Thoracic aorta (tissue), 2 donors: ENCODE results near the gene SCARF1. TPM values are rescaled to one million over a fixed set of nuclear protein-coding genes. Genes with fewer than 3 reads are reported as not detected.
"Not testable (repeated sequence)": the region's sequence is repeated elsewhere in the genome, so short reads cannot be mapped to it uniquely, and the experiment has no call there.

Source experiments
- ATAC-seq: fragments of 150-250 bp; one replicate; pipeline ENCODE4 v1.8.0; 2017; ENCODE audit warnings: low read depth; ENCODE audit not compliant: insufficient number of reproducible peaks, low FRiP score
- DNase-seq: peaks from one replicate; pipeline ENCODE4 v3.0.0-alpha.2; 2020; ENCODE audit warnings: low spot score
- H3K27ac ChIP-seq, 2 donors: fragments of 200-600 bp; sonication (generic); 1 replicate in 1 of 2; 2 replicates in 1 of 2; pipeline ENCODE4 v1.5.1; 2016; ENCODE audit warnings: mild to moderate bottlenecking in 2 of 2, moderate library complexity in 2 of 2
- H3K27me3 ChIP-seq: fragments of 200-600 bp; sonication (generic); replicated peaks from 2 replicates; pipeline ENCODE4 v1.6.0; 2016; ENCODE audit warnings: mild to moderate bottlenecking; ENCODE audit not compliant: insufficient read depth
- H3K36me3 ChIP-seq: fragments of 200-600 bp; sonication (generic); one replicate; pipeline ENCODE4 v1.5.1; 2016
- H3K4me1 ChIP-seq, 2 donors: fragments of 200-600 bp; sonication (generic); 1 replicate in 1 of 2; 2 replicates in 1 of 2; pipeline versions ENCODE4 v1.5.1 to v1.6.0; 2016; ENCODE audit warnings: low read depth in 2 of 2, mild to moderate bottlenecking in 1 of 2; ENCODE audit not compliant: control insufficient read depth in 1 of 2
- H3K4me3 ChIP-seq: fragments of 200-600 bp; sonication (generic); 2 replicates; pipeline ENCODE4 v1.5.1; 2016; ENCODE audit warnings: mild to moderate bottlenecking
- H3K9me3 ChIP-seq: fragments of 200-600 bp; sonication (generic); 2 replicates; pipeline ENCODE4 v1.5.1; 2016
- CTCF ChIP-seq: fragments of 200-600 bp; sonication (generic); IDR thresholded peaks from one replicate; pipeline ENCODE4 v1.5.1; 2019; ENCODE audit warnings: antibody characterized with exemption
- total RNA-seq, 2 donors: library from RNA; depleted of rRNA; stranded (reverse); fragments of >200 nt; gene quantifications; one replicate each; pipeline versions ENCODE4 v1.1.0 to v1.2.3, GENCODE V29; 2016

The SCARF1 gene
- total RNA-seq, 2 donors from 2014 or later: 17.6 to 19.1 TPM

GRCh38 chr17:1661045-1661444, 15.5 kb upstream of the SCARF1 start:
- H3K4me1 ChIP-seq: no peaks in the 10 kb centered on the region
- H3K4me3 ChIP-seq: no peak overlapping the region
- H3K27ac ChIP-seq: no peak overlapping the region
- H3K9me3 ChIP-seq: no peaks in the 10 kb centered on the region
- no peak for DNase-seq
- no peak for TF ChIP-seq CTCF
- no peaks in the 10 kb centered on the region for H3K27me3 ChIP-seq
- peaks cover 82% of the 10 kb centered on the region for H3K36me3 ChIP-seq
- ATAC-seq: no peak

- Histone ChIP-seq H3K4me3 (no peak overlapping the region), H3K36me3 (peaks cover 96% of the 10 kb centered on the region), H3K27me3 (no peaks in the 10 kb centered on the region), H3K4me1 (no peaks in the 10 kb centered on the region), H3K27ac (no peak overlapping the region), H3K9me3 (no peaks in the 10 kb centered on the region)
- no peak for TF ChIP-seq CTCF
- DNase-seq (no peak), ATAC-seq (no peak)
Measured at GRCh38 chr17:1658100-1658499, 12.6 kb upstream of the SCARF1 start.

GRCh38 chr17:1653735-1654134, 8.2 kb upstream of the SCARF1 start:
- H3K27me3 ChIP-seq: no peaks in the 10 kb centered on the region
- no peak for DNase-seq
- H3K27ac ChIP-seq: peak overlapping the region in 1 of 2 donors; percentile 20
- H3K4me3 ChIP-seq: no peak overlapping the region
- no peak for ATAC-seq
- no peaks in the 10 kb centered on the region for H3K9me3 ChIP-seq
- peaks cover 8 to 14% of the 10 kb centered on the region in 2 donors for H3K4me1 ChIP-seq
- TF ChIP-seq CTCF: no peak
- H3K36me3 ChIP-seq: peaks cover 82% of the 10 kb centered on the region

GRCh38 chr17:1652794-1653193, 7.3 kb upstream of the SCARF1 start:
- H3K27me3 ChIP-seq, H3K27ac ChIP-seq, H3K9me3 ChIP-seq, DNase-seq, ATAC-seq, H3K4me3 ChIP-seq: not testable (repeated sequence)
- Histone ChIP-seq H3K4me1 (peaks cover 14 to 22% of the 10 kb centered on the region in 2 donors), H3K36me3 (peaks cover 73% of the 10 kb centered on the region)

GRCh38 chr17:1651559-1651844, 6.0 kb upstream of the SCARF1 start:
- no peaks in the 10 kb centered on the region for H3K27me3 ChIP-seq
- no peaks in the 10 kb centered on the region for H3K9me3 ChIP-seq
- peaks cover 62% of the 10 kb centered on the region for H3K36me3 ChIP-seq
- no peak overlapping the region for H3K27ac ChIP-seq
- H3K4me3 ChIP-seq: no peak overlapping the region
- TF ChIP-seq CTCF: no peak
- no peak for ATAC-seq
- peaks cover 14 to 24% of the 10 kb centered on the region in 2 donors for H3K4me1 ChIP-seq
- DNase-seq: no peak

- H3K9me3 ChIP-seq: no peaks in the 10 kb centered on the region
- H3K27me3 ChIP-seq: no peaks in the 10 kb centered on the region
- peaks cover 56% of the 10 kb centered on the region for H3K36me3 ChIP-seq
- peak overlapping the region in 1 of 2 donors; percentile 94 for H3K27ac ChIP-seq
- H3K4me3 ChIP-seq: no peak overlapping the region
- no peak for ATAC-seq
- peaks cover 14 to 24% of the 10 kb centered on the region in 2 donors for H3K4me1 ChIP-seq
- TF ChIP-seq CTCF: no peak
- no peak for DNase-seq
Measured at GRCh38 chr17:1650731-1651558, 5.4 kb upstream of the SCARF1 start.
